OCI-LY1 (cell line): ENCODE results near the gene TBX20.

Source experiments
- H2AFZ ChIP-seq: fragments of 200-600 bp; sonication (generic), shearing (Covaris generic); 2 replicates; pipeline ENCODE4 v1.6.0; 2014; ENCODE audit warnings: antibody characterized with exemption, mild to moderate bottlenecking, low read length
- H3F3A ChIP-seq: fragments of 200-600 bp; sonication (generic), shearing (Covaris generic); 2 replicates; pipeline ENCODE4 v1.6.0; 2014; ENCODE audit warnings: mild to moderate bottlenecking, antibody characterized with exemption, low read length, moderate library complexity; ENCODE audit not compliant: insufficient read depth
- H3K27ac ChIP-seq: fragments of 200-600 bp; sonication (generic); 2 replicates; pipeline ENCODE4 v1.5.1; 2014; ENCODE audit warnings: low read length, mixed run types, mild to moderate bottlenecking, low read depth; ENCODE audit not compliant: poor library complexity, severe bottlenecking
- H3K27me3 ChIP-seq: fragments of 200-600 bp; sonication (generic); 2 replicates; pipeline ENCODE4 v1.6.0; 2014; ENCODE audit warnings: antibody characterized with exemption, mild to moderate bottlenecking, low read length, moderate library complexity; ENCODE audit not compliant: insufficient read depth
- H3K36me3 ChIP-seq: fragments of 200-600 bp; sonication (generic); 2 replicates; pipeline ENCODE4 v1.6.1; 2014; ENCODE audit warnings: mild to moderate bottlenecking, antibody characterized with exemption, low read length, moderate library complexity, mixed read lengths; ENCODE audit not compliant: insufficient read depth
- H3K4me1 ChIP-seq: fragments of 200-600 bp; sonication (generic); 2 replicates; pipeline ENCODE4 v1.5.1; 2014; ENCODE audit warnings: mild to moderate bottlenecking, low read length, moderate library complexity; ENCODE audit not compliant: insufficient read depth, severe bottlenecking
- H3K4me2 ChIP-seq: fragments of 200-600 bp; sonication (generic), shearing (Covaris generic); 2 replicates; pipeline ENCODE4 v1.6.1; 2014; ENCODE audit warnings: low read length
- H3K4me3 ChIP-seq: fragments of 200-600 bp; sonication (generic); 2 replicates; pipeline ENCODE4 v1.5.1; 2014; ENCODE audit warnings: low read length, low read depth, mild to moderate bottlenecking, mixed read lengths; ENCODE audit not compliant: poor library complexity, severe bottlenecking
- H3K79me2 ChIP-seq: fragments of 200-600 bp; shearing (Covaris generic); 2 replicates; pipeline ENCODE4 v1.6.1; 2016; ENCODE audit warnings: mixed run types, low read length, mixed read lengths; ENCODE audit not compliant: insufficient read depth
- H3K9ac ChIP-seq: fragments of 200-600 bp; sonication (generic), shearing (Covaris generic); 2 replicates; pipeline ENCODE4 v1.6.1; 2014; ENCODE audit warnings: mild to moderate bottlenecking, low read length, mixed read lengths
- H3K9me2 ChIP-seq: fragments of 200-600 bp; sonication (generic), shearing (Covaris generic); 2 replicates; pipeline ENCODE4 v1.6.1; 2014; ENCODE audit warnings: low read depth, mild to moderate bottlenecking, low read length, mixed read lengths
- H3K9me3 ChIP-seq: fragments of 200-600 bp; shearing (Covaris generic); 2 replicates; pipeline ENCODE4 v1.6.1; 2014; ENCODE audit warnings: low read length, mixed read lengths
- H4K20me1 ChIP-seq: fragments of 200-600 bp; sonication (generic), shearing (Covaris generic); 2 replicates; pipeline ENCODE4 v1.6.0; 2016; ENCODE audit warnings: mild to moderate bottlenecking, low read length; ENCODE audit not compliant: insufficient read depth
- EZH2 ChIP-seq: fragments of 200-600 bp; sonication (generic), shearing (Covaris generic); IDR thresholded peaks from 2 replicates; pipeline ENCODE4 v1.8.0; 2017; ENCODE audit warnings: borderline replicate concordance, mixed run types, mild to moderate bottlenecking, antibody characterized with exemption, low read length, moderate library complexity, mixed read lengths
- TF ChIP-seq, protein P1 (sequence below): fragments of 200-600 bp; sonication (generic), shearing (Covaris generic); IDR thresholded peaks from 2 replicates; pipeline ENCODE4 v1.5.1; 2017; ENCODE audit warnings: mild to moderate bottlenecking, antibody characterized with exemption, low read length, moderate library complexity, mixed read lengths

Gene TBX20

DNA sequence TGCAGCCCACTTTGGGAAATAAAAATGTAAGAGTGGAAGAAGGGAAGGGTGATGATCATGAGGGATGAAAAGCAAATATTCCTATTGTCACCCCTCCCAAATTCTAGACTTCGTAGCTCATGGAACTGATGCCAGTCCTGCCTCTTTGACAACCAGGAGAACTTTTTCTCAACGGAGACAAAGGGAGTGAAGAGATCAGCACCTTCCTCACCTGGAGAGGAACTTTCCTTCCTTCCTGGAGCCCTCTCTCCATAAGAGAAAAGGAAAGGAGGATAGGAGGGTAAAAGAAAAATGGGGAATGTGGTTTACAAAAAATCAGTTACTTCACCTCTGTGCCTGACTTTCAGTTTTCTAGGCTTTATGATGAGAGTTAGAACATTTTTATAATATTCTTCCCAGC, 3.4 kb downstream of the TBX20 start:
- Histone ChIP-seq H3K27ac (no peak overlapping the region), H3K9me3 (no peaks in the 10 kb centered on the region), H3K79me2 (no peaks in the 10 kb centered on the region), H3K36me3 (no peaks in the 10 kb centered on the region), H3K9me2 (no peaks in the 10 kb centered on the region), H3K4me1 (no peaks in the 10 kb centered on the region), H3K4me3 (no peak overlapping the region), H3K4me2 (no peak overlapping the region), H3K27me3 (no peaks in the 10 kb centered on the region; the same call in 1 of the 2 replicates), H4K20me1 (no peaks in the 10 kb centered on the region), H2AFZ (no peak overlapping the region), H3F3A (no peaks in the 10 kb centered on the region), H3K9ac (no peak overlapping the region)
- no peak for TF ChIP-seq EZH2
- TF ChIP-seq, protein P1, sequence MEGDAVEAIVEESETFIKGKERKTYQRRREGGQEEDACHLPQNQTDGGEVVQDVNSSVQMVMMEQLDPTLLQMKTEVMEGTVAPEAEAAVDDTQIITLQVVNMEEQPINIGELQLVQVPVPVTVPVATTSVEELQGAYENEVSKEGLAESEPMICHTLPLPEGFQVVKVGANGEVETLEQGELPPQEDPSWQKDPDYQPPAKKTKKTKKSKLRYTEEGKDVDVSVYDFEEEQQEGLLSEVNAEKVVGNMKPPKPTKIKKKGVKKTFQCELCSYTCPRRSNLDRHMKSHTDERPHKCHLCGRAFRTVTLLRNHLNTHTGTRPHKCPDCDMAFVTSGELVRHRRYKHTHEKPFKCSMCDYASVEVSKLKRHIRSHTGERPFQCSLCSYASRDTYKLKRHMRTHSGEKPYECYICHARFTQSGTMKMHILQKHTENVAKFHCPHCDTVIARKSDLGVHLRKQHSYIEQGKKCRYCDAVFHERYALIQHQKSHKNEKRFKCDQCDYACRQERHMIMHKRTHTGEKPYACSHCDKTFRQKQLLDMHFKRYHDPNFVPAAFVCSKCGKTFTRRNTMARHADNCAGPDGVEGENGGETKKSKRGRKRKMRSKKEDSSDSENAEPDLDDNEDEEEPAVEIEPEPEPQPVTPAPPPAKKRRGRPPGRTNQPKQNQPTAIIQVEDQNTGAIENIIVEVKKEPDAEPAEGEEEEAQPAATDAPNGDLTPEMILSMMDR, result no peak

- H3K79me2 ChIP-seq, result no peaks in the 10 kb centered on the region
- no peak overlapping the region for H3K27ac ChIP-seq
- no peaks in the 10 kb centered on the region for H3F3A ChIP-seq
- no peaks in the 10 kb centered on the region for H3K9me2 ChIP-seq
- H3K9me3 ChIP-seq, result no peaks in the 10 kb centered on the region
- H3K4me3 ChIP-seq, result no peak overlapping the region
- no peaks in the 10 kb centered on the region for H4K20me1 ChIP-seq
- H3K4me1 ChIP-seq, result no peaks in the 10 kb centered on the region
- no peaks in the 10 kb centered on the region; the same call in 1 of the 2 replicates for H3K27me3 ChIP-seq
- no peak overlapping the region for H3K4me2 ChIP-seq
- no peak for TF ChIP-seq EZH2
- TF ChIP-seq, protein P1, result no peak
- no peak overlapping the region for H3K9ac ChIP-seq
- H2AFZ ChIP-seq, result no peak overlapping the region
- H3K36me3 ChIP-seq, result no peaks in the 10 kb centered on the region
Measured at GRCh38 chr7:35249537-35249907, 4.4 kb downstream of the TBX20 start.

DNA sequence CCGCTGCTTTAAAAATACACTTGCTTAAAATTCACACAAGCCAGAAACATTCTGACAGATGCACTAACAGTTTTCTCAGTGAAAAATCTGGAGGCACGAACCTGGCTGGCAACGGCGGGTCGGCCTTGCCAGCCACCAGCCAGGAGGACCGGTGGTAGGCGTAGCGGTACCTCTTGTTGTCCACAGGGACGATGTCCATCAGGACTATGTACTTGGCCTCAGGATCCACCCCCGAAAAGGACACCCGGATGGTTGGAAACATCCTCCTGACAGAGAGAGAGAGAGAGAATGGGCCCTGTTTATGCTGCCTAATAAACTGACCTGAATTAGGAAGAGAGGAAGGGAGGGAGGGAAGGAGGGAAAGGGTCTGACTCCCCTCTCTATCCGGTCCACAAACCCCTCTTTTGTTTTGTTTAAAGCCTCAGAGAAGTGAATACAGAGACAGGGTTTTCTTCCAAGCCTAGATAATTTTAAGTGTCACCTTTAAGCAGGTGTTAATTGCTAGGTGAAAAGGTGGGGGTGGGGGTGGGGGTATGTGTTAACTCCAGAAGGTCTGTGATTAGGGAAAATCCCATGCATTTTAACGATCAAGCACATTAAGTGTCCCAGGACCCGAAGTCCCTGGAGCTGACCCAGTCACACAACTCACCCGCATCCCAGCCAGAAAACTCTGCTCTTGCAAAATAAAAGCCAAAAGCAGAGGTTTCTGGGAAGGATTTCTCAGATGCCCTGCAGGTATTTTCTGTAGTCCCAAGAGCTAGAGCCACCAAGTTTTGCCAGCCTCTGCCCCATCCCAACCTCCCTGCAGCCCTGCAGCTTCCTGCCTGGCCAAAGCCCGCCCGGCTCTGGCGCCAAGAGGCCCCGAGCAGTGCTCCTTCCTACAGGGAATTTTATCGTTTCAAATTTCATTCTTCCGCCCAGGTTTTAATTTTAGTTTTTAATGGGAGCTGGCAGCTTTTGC, 5.0 kb downstream of the TBX20 start:
- Histone ChIP-seq H2AFZ (no peak overlapping the region), H3K9me3 (no peaks in the 10 kb centered on the region), H4K20me1 (no peaks in the 10 kb centered on the region), H3K27me3 (no peaks in the 10 kb centered on the region; the same call in 1 of the 2 replicates), H3K9ac (no peak overlapping the region), H3K27ac (no peak overlapping the region), H3K36me3 (no peaks in the 10 kb centered on the region), H3K79me2 (no peaks in the 10 kb centered on the region), H3K4me1 (no peaks in the 10 kb centered on the region), H3K4me3 (no peak overlapping the region), H3K9me2 (no peaks in the 10 kb centered on the region), H3F3A (no peaks in the 10 kb centered on the region), H3K4me2 (no peak overlapping the region)
- no peak for TF ChIP-seq EZH2
- TF ChIP-seq, protein P1, result no peak
